HCT116 (cell line): Measurements from ENCODE around the gene CNOT2. TPM values are rescaled to one million over a fixed set of nuclear protein-coding genes. Genes with fewer than 3 reads are reported as not detected.

ENCODE experiments used
- ATAC-seq: fragments of 200-7000 bp; cut with Tn5 transposase; 2 replicates; pipeline ENCODE4 v1.9.1; 2020; ENCODE audit warnings: mild to moderate bottlenecking, moderate library complexity
- BruUV-seq: library from RNA; stranded (reverse); fragments of 400-500 nt; replicated peaks from 2 replicates; lab custom pipeline; 2021; lab: Mats Ljungman, UMichigan
- CTCF ChIA-PET: fragments of 300-600 bp; sonication (Branson Sonifier 250); formaldehyde crosslinking; loops from one replicate; lab custom pipeline; 2021; ENCODE audit warnings: antibody characterized with exemption; lab: Charles Lee
- POLR2A ChIA-PET: fragments of 300-600, 350-600 bp; sonication (Branson Sonifier 250); formaldehyde crosslinking; loops from one replicate; lab custom pipeline; 2021; ENCODE audit warnings: antibody characterized with exemption; lab: Charles Lee
- RAD21 ChIA-PET, 2 experiments: fragments of 300-600 bp; sonication (Branson Sonifier 250); formaldehyde crosslinking; loops; one replicate each; lab custom pipeline; 2023; ENCODE audit warnings: low total read pairs in 2 of 2; ENCODE audit not compliant: uncharacterized antibody in 2 of 2, unreplicated experiment in 2 of 2, low non-redundant PET in 1 of 2; lab: Charles Lee
- DNase-seq: peaks from one replicate; pipeline ENCODE4 v3.0.0-alpha.2; 2010; ENCODE audit warnings: low read depth, low spot score
- H2AFZ ChIP-seq: fragments of 200-600 bp; shearing (Covaris generic), sonication (generic); 2 replicates; pipeline ENCODE4 v1.6.1; 2017; ENCODE audit warnings: low read depth, mixed run types, mixed read lengths, antibody characterized with exemption, low read length; ENCODE audit not compliant: poor library complexity, severe bottlenecking
- H3K27ac ChIP-seq: 2 replicates; pipeline ENCODE4 v1.5.1; 2012; ENCODE audit warnings: low read depth, low read length
- H3K27me3 ChIP-seq: fragments of 200-600 bp; sonication (generic); 2 replicates; pipeline ENCODE4 v1.6.1; 2016; ENCODE audit warnings: mixed run types, low read length, mixed read lengths; ENCODE audit not compliant: insufficient read depth
- H3K36me3 ChIP-seq, 2 experiments: fragments of 200-500 bp in 1 of 2; fragments of 200-600 bp in 1 of 2; sonication (Bioruptor generic) in 1 of 2; sonication (generic) in 1 of 2; 2 replicates each; pipeline versions ENCODE4 v1.5.1 to v1.6.1; 2014 to 2016; ENCODE audit warnings: low read length in 2 of 2, inconsistent platforms in 1 of 2, mixed read lengths in 1 of 2, mixed run types in 1 of 2; ENCODE audit not compliant: insufficient read depth in 2 of 2, control insufficient read depth in 1 of 2
- H3K4me1 ChIP-seq, 2 experiments: fragments of 200-600 bp in 1 of 2; sonication (generic) in 1 of 2; 2 replicates each; pipeline versions ENCODE4 v1.5.1 to v1.6.1; 2012 to 2017; ENCODE audit warnings: low read length in 2 of 2, inconsistent platforms in 1 of 2, mild to moderate bottlenecking in 1 of 2, mixed read lengths in 1 of 2, mixed run types in 1 of 2, moderate library complexity in 1 of 2; ENCODE audit not compliant: insufficient read depth in 2 of 2, control insufficient read depth in 1 of 2
- H3K4me2 ChIP-seq: fragments of 200-600 bp; sonication (generic); 2 replicates; pipeline ENCODE4 v1.6.1; 2017; ENCODE audit warnings: mixed run types, low read length, mixed read lengths
- H3K4me3 ChIP-seq, 2 experiments: fragments of 200-600 bp in 1 of 2; sonication (generic) in 1 of 2; replicated peaks in 1 of 2; 2 replicates each; pipeline ENCODE4 v1.5.1; 2011 to 2016; ENCODE audit warnings: low read length in 2 of 2, control low read depth in 1 of 2, low read depth in 1 of 2, mild to moderate bottlenecking in 1 of 2, mixed read lengths in 1 of 2, mixed run types in 1 of 2
- H3K79me2 ChIP-seq: fragments of 200-600 bp; sonication (generic); 2 replicates; pipeline ENCODE4 v1.6.1; 2017; ENCODE audit warnings: mild to moderate bottlenecking, mixed run types, low read length, moderate library complexity, mixed read lengths; ENCODE audit not compliant: insufficient read depth
- H3K9ac ChIP-seq: fragments of 200-600 bp; sonication (generic); 2 replicates; pipeline ENCODE4 v1.6.1; 2016; ENCODE audit warnings: low read length, mixed read lengths
- H3K9me2 ChIP-seq: fragments of 200-600 bp; sonication (generic), shearing (Covaris generic); 2 replicates; pipeline ENCODE4 v1.6.1; 2017; ENCODE audit warnings: mixed run types, mild to moderate bottlenecking, moderate library complexity; ENCODE audit not compliant: insufficient read depth
- H3K9me3 ChIP-seq, 2 experiments: fragments of 200-500 bp in 1 of 2; fragments of 200-600 bp in 1 of 2; sonication (Bioruptor generic) in 1 of 2; sonication (generic) in 1 of 2; 2 replicates each; pipeline ENCODE4 v1.6.1; 2014 to 2017; ENCODE audit warnings: low read length in 2 of 2, mixed read lengths in 2 of 2, inconsistent platforms in 1 of 2, low read depth in 1 of 2, mild to moderate bottlenecking in 1 of 2, mixed run types in 1 of 2, moderate library complexity in 1 of 2; ENCODE audit not compliant: control insufficient read depth in 1 of 2, insufficient read depth in 1 of 2
- H4K20me1 ChIP-seq: fragments of 200-600 bp; sonication (generic), shearing (Covaris generic); 2 replicates; pipeline ENCODE4 v1.6.1; 2017; ENCODE audit warnings: mixed run types, mild to moderate bottlenecking, moderate library complexity; ENCODE audit not compliant: insufficient read depth
- ATF3 ChIP-seq: IDR thresholded peaks from 2 replicates; pipeline ENCODE4 v1.6.1; 2012
- CBX3 ChIP-seq: IDR thresholded peaks from 2 replicates; pipeline ENCODE4 v1.6.1; 2012; ENCODE audit warnings: low read depth
- EGR1 ChIP-seq: IDR thresholded peaks from 2 replicates; pipeline ENCODE4 v1.6.1; 2012; ENCODE audit warnings: low read depth
- ELF1 ChIP-seq: IDR thresholded peaks from 2 replicates; pipeline ENCODE4 v1.6.1; 2012; ENCODE audit warnings: low read depth, borderline replicate concordance
- EZH2 ChIP-seq: fragments of 200-600 bp; sonication (generic); IDR thresholded peaks from 2 replicates; pipeline ENCODE4 v1.6.1; 2017; ENCODE audit warnings: antibody characterized with exemption, mixed run types
- FOSL1 ChIP-seq: IDR thresholded peaks from 2 replicates; pipeline ENCODE4 v1.6.1; 2012; ENCODE audit warnings: low read depth
- MAX ChIP-seq: IDR thresholded peaks from 2 replicates; pipeline ENCODE4 v1.6.1; 2012
- POLR2A ChIP-seq: IDR thresholded peaks from 2 replicates; pipeline ENCODE4 v1.7.0; 2011; ENCODE audit warnings: borderline replicate concordance; ENCODE audit not compliant: insufficient read depth, insufficient read length; ENCODE audit errors: extremely low read depth
- POLR2AphosphoS5 ChIP-seq: IDR thresholded peaks from 2 replicates; pipeline ENCODE4 v1.6.1; 2011; ENCODE audit warnings: mild to moderate bottlenecking, low read depth, low read length, moderate library complexity
- RAD21 ChIP-seq: IDR thresholded peaks from 2 replicates; pipeline ENCODE4 v1.6.1; 2012; ENCODE audit warnings: low read depth, mild to moderate bottlenecking
- SIN3A ChIP-seq: IDR thresholded peaks from 2 replicates; pipeline ENCODE4 v1.6.1; 2012; ENCODE audit warnings: low read depth
- ZBTB33 ChIP-seq: IDR thresholded peaks from 2 replicates; pipeline ENCODE4 v1.6.1; 2011; ENCODE audit warnings: mild to moderate bottlenecking, low read length, moderate library complexity; ENCODE audit not compliant: insufficient replicate concordance; ENCODE audit errors: extremely low read depth
- ZNF274 ChIP-seq: fragments of 200-500 bp; sonication (Bioruptor generic); IDR thresholded peaks from 2 replicates; pipeline ENCODE4 v1.6.1; 2014; ENCODE audit warnings: mild to moderate bottlenecking, low read depth, low read length, inconsistent platforms
- intact Hi-C: fragments of 100-400 bp; cut with micrococcal nuclease; formaldehyde crosslinking; loops from 2 replicates; pipeline ENCODE4 v1.10.0; 2022
- total RNA-seq: library from RNA; stranded (reverse); gene quantifications from one replicate; pipeline ENCODE4 v1.2.1, GENCODE V29; 2021; ENCODE audit not compliant: unreplicated experiment

CNOT2 gene
- total RNA-seq, 1 experiment from 2014 or later = 58.7 TPM

- no peak for DNase-seq
- Histone ChIP-seq H3K27me3 (no peaks in the 10 kb centered on the region), H3K79me2 (peaks cover 47% of the 10 kb centered on the region), H3K9me2 (no peaks in the 10 kb centered on the region), H4K20me1 (peaks cover 6% of the 10 kb centered on the region; the same call in 1 of the 2 replicates), H3K4me1 (no peaks in the 10 kb centered on the region), H3K4me2 (no peak overlapping the region), H3K9me3 (no peaks in the 10 kb centered on the region), H3K4me3 (no peak overlapping the region), H3K27ac (no peak overlapping the region), H3K36me3 (no peaks in the 10 kb centered on the region), H2AFZ (no peak overlapping the region), H3K9ac (no peak overlapping the region)
- ChIA-PET POLR2A (no interaction called here), CTCF (no interaction called here), RAD21 (no interaction called here)
- intact Hi-C loops = no loop called here
- no TSS peak for BruUV-seq
- TF ChIP-seq RAD21 = no peak
- no peak for TF ChIP-seq SIN3A
- no peak for TF ChIP-seq FOSL1
- TF ChIP-seq CBX3 = no peak
- no peak for TF ChIP-seq EGR1
- TF ChIP-seq MAX = no peak
- no peak for TF ChIP-seq ATF3
- TF ChIP-seq ZBTB33 = no peak
- TF ChIP-seq POLR2A = no peak
- no peak for TF ChIP-seq EZH2
- TF ChIP-seq POLR2AphosphoS5 = no peak
- TF ChIP-seq ZNF274 = no peak
- TF ChIP-seq ELF1 = no peak
- no peak for ATAC-seq
These were observed 74.5 kb downstream of the CNOT2 start for GRCh38 chr12:70317781-70318180.
